ENCODE measurements around the gene IFNA4.
A peak's percentile ranks its signal among the peaks of the same experiment; 100 is the strongest.

IFNA4 gene

DNA sequence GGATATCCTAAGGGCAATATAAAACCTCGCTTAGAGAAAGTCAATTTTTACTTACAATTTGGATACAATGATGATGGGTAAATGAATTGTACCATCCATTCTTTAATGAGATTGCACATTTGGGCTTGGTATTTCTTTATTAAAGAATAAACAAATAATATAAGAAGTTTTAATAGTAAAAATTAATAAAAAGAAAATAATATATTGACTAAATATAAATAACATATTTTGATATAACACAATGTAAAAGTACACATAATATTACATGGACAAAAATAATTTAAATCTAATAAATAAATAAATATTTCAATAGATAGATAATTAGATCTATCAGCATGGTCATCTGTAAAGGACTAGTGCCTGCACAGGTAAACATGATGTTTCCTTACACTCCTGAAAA is 21.9 kb downstream of the IFNA4 start:
- no peak for DNase-seq (ENCODE audit: low spot score)

- no peak for DNase-seq (ENCODE audit: low spot score)
These were observed 27.2 kb downstream of the IFNA4 start for GRCh38 chr9:21160178-21160577.

GRCh38 chr9:21155501-21155900 is 31.9 kb downstream of the IFNA4 start:
- DNase-seq (ENCODE audit: low spot score): no peak

- peak; percentile 29 for DNase-seq (ENCODE audit: low spot score)
These were observed 33.3 kb downstream of the IFNA4 start for GRCh38 chr9:21154018-21154608.

- DNase-seq (ENCODE audit: low spot score): no peak
These were observed 33.9 kb downstream of the IFNA4 start for GRCh38 chr9:21153336-21154017.

DNA sequence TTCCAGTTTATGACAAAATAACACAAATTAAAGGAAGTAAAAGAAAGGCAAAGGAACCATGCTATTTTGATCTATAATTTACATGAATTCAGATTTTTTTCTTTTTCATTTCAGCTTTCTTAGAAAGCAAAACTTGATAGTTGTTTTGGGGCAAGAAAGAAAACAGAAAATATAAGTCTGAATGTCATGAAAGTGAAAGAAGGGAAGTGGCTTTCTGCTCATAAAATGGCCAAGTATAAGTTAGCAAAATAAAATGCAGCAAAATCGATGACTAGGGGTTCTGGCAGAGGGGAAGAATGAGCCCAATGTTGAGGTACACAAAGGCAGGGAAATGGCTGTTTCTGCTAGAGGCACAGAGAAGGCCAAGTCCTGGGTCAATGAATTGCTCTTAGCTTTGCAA is 42.8 kb downstream of the IFNA4 start:
- DNase-seq (ENCODE audit: low spot score): no peak

DNA sequence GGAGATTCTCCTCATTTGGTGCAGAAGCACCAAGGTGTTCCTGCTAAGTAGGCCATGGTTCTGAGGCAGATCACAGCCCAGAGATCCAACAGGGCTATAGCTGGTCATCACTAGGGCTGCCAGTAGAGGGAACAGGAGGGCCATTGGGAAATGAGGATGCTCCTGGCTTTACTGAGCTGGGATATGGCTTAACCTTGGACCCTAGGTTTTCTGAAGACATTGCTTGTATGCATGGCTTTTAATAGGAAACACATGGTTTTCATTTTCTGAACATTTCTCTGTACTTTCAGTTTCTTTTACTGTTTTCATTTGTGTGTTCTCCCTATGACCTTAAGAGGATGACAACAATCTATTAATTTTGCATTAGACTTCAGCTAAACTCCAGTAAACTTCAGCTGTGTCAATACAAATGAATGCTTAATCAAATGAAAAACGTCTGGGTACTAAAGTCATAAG is 45.9 kb downstream of the IFNA4 start, which contains the start of gene IFNW1:
IFNW1 (minus strand) TSS at position 406 of the 456 bp plus-strand sequence; CDS start at position 144, 262 bp downstream.
- DNase-seq (ENCODE audit: low spot score): no peak

GRCh38 chr9:21137020-21137419 is 50.4 kb downstream of the IFNA4 start:
- no peak for DNase-seq (ENCODE audit: low spot score)

Measured in D341Med (cell line).